NCI-H128 (cell line): ENCODE data around the gene TYROBP.
"Not testable (repeated sequence)": the region's sequence is repeated elsewhere in the genome, so short reads cannot be mapped to it uniquely, and the experiment has no call there.

ENCODE experiments used
- DNase-seq: peaks from one replicate; lab custom pipeline; 2025; ENCODE audit not compliant: unreplicated experiment; lab: John Stamatoyannopoulos, UW

The TYROBP gene

GRCh38 chr19:35908010-35908441, at the start of gene TYROBP:
TYROBP (minus strand) TSS chr19:35908295; CDS start chr19:35908228, 67 bp downstream.
- DNase-seq: no peak

- not testable (repeated sequence) for DNase-seq
Observed at GRCh38 chr19:35957411-35957810, 49.3 kb upstream of the TYROBP start.

- DNase-seq: no peak
Observed at GRCh38 chr19:35955881-35956634, 48.0 kb upstream of the TYROBP start.

DNA sequence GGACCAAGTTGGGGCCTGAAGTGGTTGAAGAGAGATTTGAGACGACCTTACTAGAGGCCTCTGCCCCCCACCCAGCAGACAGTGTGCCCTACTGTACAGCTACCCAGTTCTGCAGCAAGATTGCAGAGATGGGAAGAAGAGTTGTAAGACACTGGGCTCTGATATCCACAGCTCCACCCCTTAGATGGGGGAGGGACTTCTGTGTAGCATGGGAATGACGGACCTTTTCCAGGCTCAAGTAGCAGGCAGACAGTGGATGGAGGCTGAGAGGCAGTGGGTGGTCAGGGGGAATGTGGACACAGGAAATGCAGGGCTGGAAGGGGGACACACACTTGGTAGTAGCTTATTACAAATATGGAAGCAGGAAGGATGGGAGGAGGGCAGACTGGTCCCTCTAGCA, 41.0 kb upstream of the TYROBP start:
- no peak for DNase-seq

- no peak for DNase-seq
Observed at GRCh38 chr19:35946203-35946602, 38.1 kb upstream of the TYROBP start.

DNA sequence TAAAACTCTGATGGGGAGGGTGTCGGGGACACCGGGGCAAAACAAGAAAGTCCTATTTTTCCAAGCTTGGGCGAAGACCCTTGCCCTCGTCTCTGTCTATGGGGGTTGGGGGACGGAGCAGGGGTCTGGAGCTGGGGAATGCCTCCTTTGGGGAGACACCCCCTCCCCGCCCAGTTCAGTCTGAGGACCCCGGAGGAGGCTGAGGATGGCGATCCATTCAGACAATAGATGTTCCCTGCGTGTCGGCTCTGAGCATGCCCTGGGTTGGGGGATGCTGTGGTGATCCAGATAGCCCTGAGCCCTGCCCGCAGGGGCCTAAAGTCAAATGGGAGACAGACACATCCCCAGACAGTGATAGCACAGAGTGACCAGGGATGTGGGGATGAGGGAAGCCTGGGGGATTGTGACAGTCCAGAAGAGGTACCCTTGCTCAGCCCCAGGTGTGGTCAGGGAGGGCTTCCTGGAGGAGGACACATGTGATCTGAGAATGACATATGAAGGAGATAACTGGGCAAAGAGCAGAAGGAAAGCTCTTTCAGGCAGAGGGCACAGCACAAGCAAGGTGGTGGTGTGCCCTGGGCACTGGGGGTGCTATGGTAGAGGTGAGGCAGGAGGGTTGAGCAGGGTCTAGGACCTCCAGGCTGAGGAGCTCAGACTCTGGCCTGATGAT, 37.2 kb upstream of the TYROBP start:
- DNase-seq: no peak

DNA sequence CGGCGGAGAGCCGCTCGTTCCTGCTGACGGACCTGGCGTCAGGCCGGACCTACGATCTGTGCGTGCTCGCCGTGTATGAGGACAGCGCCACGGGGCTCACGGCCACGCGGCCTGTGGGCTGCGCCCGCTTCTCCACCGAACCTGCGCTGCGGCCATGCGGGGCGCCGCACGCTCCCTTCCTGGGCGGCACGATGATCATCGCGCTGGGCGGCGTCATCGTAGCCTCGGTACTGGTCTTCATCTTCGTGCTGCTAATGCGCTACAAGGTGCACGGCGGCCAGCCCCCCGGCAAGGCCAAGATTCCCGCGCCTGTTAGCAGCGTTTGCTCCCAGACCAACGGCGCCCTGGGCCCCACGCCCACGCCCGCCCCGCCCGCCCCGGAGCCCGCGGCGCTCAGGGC, 36.5 kb upstream of the TYROBP start:
- DNase-seq: no peak

GRCh38 chr19:35943321-35944301, 35.5 kb upstream of the TYROBP start:
- no peak for DNase-seq

- no peak for DNase-seq
Observed at GRCh38 chr19:35942235-35942634, 34.1 kb upstream of the TYROBP start.

- DNase-seq: no peak
Observed at GRCh38 chr19:35940839-35941238, 32.7 kb upstream of the TYROBP start.

DNA sequence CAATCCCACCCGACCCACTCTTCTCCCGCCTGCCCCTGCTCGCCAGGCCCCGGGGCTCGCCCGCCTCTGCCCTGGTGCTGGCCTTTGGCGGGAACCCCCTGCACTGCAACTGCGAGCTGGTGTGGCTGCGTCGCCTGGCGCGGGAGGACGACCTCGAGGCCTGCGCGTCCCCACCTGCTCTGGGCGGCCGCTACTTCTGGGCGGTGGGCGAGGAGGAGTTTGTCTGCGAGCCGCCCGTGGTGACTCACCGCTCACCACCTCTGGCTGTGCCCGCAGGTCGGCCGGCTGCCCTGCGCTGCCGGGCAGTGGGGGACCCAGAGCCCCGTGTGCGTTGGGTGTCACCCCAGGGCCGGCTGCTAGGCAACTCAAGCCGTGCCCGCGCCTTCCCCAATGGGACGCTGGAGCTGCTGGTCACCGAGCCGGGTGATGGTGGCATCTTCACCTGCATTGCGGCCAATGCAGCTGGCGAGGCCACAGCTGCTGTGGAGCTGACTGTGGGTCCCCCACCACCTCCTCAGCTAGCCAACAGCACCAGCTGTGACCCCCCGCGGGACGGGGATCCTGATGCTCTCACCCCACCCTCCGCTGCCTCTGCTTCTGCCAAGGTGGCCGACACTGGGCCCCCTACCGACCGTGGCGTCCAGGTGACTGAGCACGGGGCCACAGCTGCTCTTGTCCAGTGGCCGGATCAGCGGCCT, 32.1 kb upstream of the TYROBP start:
- no peak for DNase-seq

GRCh38 chr19:35939307-35940077, 31.4 kb upstream of the TYROBP start:
- no peak for DNase-seq

DNA sequence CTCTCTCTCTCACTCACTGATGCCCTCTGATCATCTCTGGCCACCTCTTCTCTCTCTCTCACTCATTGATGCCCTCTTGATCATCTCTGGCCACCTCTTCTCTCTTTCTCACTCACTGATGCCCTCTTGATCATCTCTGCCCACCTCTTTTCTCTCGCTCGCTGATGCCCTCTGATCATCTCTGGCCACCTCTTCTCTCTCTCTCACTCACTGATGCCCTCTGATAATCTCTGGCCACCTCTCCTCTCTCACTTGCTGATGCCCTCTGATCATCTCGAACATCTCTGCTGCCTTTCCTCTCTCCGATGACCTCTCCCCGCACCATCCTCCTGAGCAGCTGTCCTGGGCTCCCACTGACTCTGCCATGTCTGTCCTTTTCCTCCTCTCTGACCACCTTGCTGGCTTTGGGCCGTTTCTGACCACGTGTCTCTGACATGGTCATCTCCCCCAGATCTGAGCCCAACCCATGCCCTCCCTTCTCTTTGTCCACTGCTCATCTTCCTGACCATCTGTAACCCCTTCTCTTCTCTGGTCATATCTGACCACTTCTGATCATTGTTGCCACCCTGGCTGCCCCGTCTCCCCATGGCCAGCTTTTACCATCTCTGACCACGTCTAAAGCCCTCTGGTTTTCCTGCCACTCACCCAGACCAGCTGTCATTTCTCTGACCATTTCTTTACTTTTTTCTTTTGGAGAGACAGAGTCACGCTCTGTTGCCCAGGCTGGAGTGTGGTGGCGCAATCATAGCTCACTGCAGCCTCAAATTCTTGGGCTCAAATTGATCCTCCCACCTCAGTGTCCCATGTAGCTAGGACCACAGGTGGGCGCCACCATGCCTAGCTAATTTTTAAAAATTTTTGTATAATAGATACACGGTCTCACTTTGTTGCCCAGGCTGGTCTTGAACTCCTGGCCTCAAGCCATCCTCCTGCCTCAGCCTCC, 30.5 kb upstream of the TYROBP start:
- no peak for DNase-seq

GRCh38 chr19:35937345-35938281, 29.5 kb upstream of the TYROBP start:
- DNase-seq: no peak

DNA sequence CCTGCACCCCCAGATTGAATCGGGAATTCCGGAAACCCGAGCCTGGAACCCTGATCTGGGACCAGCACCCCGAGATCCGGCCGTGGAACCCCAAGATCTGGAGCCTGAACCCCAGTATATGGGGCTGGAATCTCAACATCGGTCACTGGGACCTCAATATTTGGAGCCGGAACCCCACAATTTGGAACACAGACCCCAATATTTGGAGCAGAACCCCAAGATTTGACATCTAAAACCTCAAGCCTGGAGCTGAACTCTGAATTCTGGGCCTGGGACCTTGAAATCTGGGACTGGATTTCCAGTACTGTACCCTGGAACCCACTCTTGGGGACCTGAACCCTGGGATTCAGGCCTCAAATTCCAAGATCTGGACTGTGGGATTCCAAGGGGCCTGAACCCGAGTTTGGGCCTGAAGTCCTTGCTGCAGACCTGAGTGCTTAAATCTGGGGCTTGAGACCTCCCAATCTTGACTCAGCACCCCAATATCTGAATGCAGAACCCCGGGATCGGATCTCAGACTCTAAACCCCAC, 28.7 kb upstream of the TYROBP start:
- DNase-seq: no peak

DNA sequence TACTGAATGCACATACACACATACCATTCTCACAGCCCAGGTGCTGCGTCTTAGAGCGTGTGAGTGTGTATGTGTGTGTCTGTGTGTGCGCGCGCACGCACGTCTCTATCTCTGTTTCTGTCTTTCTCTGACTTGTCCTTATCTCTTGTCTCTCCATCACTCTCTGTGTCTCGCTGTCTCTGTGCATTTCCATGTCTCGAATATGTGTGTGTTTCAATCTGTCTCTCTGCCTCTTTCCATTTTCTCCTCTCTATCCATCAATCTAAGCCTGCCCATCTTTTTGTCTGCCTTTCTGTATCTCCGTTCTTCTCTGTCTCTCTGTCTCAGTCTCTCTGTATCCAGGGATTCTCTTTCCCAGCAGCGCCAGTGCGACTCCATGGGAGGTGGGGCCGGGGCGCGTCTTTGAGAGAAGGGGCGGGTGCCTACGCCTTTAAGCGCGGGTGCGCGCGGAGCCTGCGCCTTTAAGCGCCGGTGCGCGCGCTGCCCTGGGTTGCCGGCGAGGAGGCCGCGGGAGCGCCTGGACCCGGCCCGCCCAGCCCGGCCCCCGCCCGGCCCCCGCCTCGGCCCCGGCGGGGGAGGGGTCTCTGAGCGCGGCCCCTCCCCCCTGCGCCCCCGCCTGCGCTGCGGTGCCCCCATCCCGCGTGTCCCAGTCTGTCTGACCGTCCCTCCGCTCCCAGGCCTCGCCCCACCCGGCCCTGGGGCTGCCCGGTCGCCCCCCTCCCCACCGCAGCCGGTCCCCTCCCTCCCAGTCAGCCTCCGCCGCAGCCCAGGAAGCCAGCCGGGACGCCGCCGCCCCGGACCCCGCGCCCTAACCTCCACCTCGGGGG, 28.0 kb upstream of the TYROBP start, which contains the start of gene LRFN3:
TSS of gene LRFN3 (plus strand) at position 464 of the 827 bp plus-strand sequence. CDS start 3,052 bp downstream, outside the sequence.
- DNase-seq: peak; percentile 76
